LHCN-M2 (cell line): ENCODE measurements around the gene OR4C46. TPM values are rescaled to one million over a fixed set of nuclear protein-coding genes. Genes with fewer than 3 reads are reported as not detected.
"Not testable (repeated sequence)": the region's sequence is repeated elsewhere in the genome, so short reads cannot be mapped to it uniquely, and the experiment has no call there.

Experiments used
- DNase-seq: peaks from one replicate; pipeline ENCODE4 v3.0.0-alpha.2; 2012; ENCODE audit warnings: low read depth
- polyA plus RNA-seq: library from polyadenylated mRNA; unstranded; fragments of >200 nt; gene quantifications from one replicate; pipeline ENCODE4 v1.2.1, GENCODE V29; 2012; ENCODE audit warnings: missing spikeins
- total RNA-seq: library from RNA; depleted of rRNA; stranded (reverse); fragments of >200 nt; gene quantifications from 2 replicates; pipeline ENCODE4 v1.2.3, GENCODE V29; 2014; rRNA removed

OR4C46 gene
- total RNA-seq = not detected in 2 replicates
- not detected for polyA plus RNA-seq

DNA sequence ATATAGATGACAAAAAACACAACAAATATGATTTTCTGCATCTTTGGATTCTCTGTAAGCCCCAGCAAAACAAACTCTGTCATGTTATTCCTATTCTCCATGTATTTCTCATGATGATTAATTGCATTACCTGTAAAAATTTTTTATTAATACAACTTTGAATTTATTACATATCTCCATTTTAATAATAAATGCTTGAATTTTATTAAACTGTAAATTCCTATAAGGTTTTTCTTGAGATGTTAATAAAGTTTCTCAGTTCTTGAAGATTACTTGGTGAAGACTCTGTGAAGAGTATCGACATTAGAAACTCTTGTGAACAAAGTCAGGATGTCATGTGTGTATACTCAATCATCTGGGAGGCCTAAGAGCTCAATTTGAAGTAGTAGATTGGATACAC, at the start of gene OR4C46:
OR4C46 (minus strand) TSS at position 101 of the 400 bp plus-strand sequence; CDS start at position 101, 0 bp downstream.
- DNase-seq = no peak

- not testable (repeated sequence) for DNase-seq
Measured at GRCh38 chr11:54645606-54646005, 41.8 kb upstream of the OR4C46 start.

DNA sequence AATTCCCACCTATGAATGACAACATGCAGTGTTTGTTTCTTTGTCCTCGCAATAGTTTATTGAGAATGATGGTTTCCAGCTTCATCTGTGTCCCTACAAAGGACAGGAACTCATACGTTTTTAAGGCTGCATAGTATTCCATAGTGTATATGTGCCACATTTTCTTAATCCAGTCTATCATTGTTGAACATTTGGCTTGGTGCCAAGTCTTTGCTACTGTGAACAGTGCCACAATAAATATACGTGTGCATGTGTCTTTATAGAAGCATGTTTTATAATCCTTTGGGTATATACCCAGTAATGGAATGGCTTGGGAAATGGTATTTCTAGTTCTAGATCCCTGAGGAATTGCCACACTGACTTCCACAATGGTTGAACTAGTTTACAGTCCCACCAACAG, 42.4 kb downstream of the OR4C46 start:
- not testable (repeated sequence) for DNase-seq

DNA sequence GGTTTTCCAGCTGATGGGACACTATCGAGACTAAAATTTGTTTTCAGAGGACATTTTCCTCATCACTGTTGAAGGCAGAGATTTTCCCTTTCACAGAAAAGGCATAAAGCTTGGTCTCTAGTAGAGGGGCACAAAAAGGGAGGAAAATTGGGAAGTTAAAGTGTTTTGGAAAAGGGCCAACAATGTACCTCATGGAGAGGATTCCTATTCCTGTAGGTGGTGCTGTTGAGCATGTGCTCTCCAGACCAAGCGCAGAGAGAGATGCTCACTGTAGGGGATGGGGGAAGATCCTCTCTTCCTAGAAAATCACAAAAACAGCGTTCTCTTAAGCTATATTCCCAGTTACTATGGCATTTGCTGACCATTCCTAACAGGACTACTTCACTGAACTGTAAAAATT, 44.9 kb downstream of the OR4C46 start:
- no peak for DNase-seq

- DNase-seq = no peak
Measured at GRCh38 chr11:54558407-54558806, 45.4 kb downstream of the OR4C46 start.

Other genes starting within 250 kb of the OR4C46 start
- not detected in 2 replicates for gene OR4A5, start 102.8 kb upstream of the OR4C46 start, total RNA-seq